Stimulated activated CD8-positive, alpha-beta memory T cell treated with anti-CD3 and anti-CD28 coated beads, Interleukin-15, amount 100 ng/mL, for 1 hour (primary cell): Measurements from ENCODE around the gene SMIM23.

Experiments
- DNase-seq: peaks from one replicate; pipeline ENCODE4 v3.0.0-alpha.2; 2020; ENCODE audit warnings: low read depth

SMIM23 gene

GRCh38 chr5:171785517-171785916, at the start of gene SMIM23:
Gene SMIM23, plus strand, starts transcription at chr5:171785817. Its CDS starts 55 bp downstream, at chr5:171785872.
- DNase-seq: no peak

GRCh38 chr5:171736976-171737891, 48.4 kb upstream of the SMIM23 start:
- DNase-seq: no peak

- no peak for DNase-seq
Observed at GRCh38 chr5:171738501-171738900, 47.1 kb upstream of the SMIM23 start.

GRCh38 chr5:171739271-171739670, 46.3 kb upstream of the SMIM23 start:
- no peak for DNase-seq

GRCh38 chr5:171743436-171744076, 42.1 kb upstream of the SMIM23 start:
- DNase-seq: no peak

- DNase-seq: no peak
Observed at GRCh38 chr5:171744264-171744663, 41.4 kb upstream of the SMIM23 start.

- no peak for DNase-seq
Observed at GRCh38 chr5:171744882-171745281, 40.7 kb upstream of the SMIM23 start.

- no peak for DNase-seq
Observed at GRCh38 chr5:171745602-171746001, 40.0 kb upstream of the SMIM23 start.

- no peak for DNase-seq
Observed at GRCh38 chr5:171747061-171747859, 38.4 kb upstream of the SMIM23 start.

GRCh38 chr5:171748720-171749119, 36.9 kb upstream of the SMIM23 start:
- DNase-seq: no peak

- DNase-seq: no peak
Observed at GRCh38 chr5:171749365-171749764, 36.3 kb upstream of the SMIM23 start.

GRCh38 chr5:171750311-171750788, 35.3 kb upstream of the SMIM23 start:
- DNase-seq: no peak

- DNase-seq: no peak
Observed at GRCh38 chr5:171755354-171755821, 30.2 kb upstream of the SMIM23 start.

- no peak for DNase-seq
Observed at GRCh38 chr5:171757853-171758535, 27.6 kb upstream of the SMIM23 start.

- no peak for DNase-seq
Observed at GRCh38 chr5:171759777-171760176, 25.8 kb upstream of the SMIM23 start.

- no peak for DNase-seq
Observed at GRCh38 chr5:171762021-171762608, 23.5 kb upstream of the SMIM23 start.

- no peak for DNase-seq
Observed at GRCh38 chr5:171762903-171763302, 22.7 kb upstream of the SMIM23 start.

GRCh38 chr5:171764265-171764664, 21.4 kb upstream of the SMIM23 start:
- no peak for DNase-seq

- DNase-seq: no peak
Observed at GRCh38 chr5:171766875-171767274, 18.7 kb upstream of the SMIM23 start.

GRCh38 chr5:171770153-171770552, 15.5 kb upstream of the SMIM23 start:
- DNase-seq: no peak

GRCh38 chr5:171771856-171772255, 13.8 kb upstream of the SMIM23 start:
- no peak for DNase-seq
